HepG2 (cell line): ENCODE data around the gene ITPK1. TPM values are rescaled to one million over a fixed set of nuclear protein-coding genes. Genes with fewer than 3 reads are reported as not detected.

Experiments used
- KDM1A ChIP-seq: IDR thresholded peaks from 2 replicates; pipeline ENCODE4 v1.6.1; 2016; ENCODE audit warnings: missing compliant biosample characterization
- NFIC ChIP-seq: IDR thresholded peaks from 2 replicates; pipeline ENCODE4 v1.6.1; 2012; ENCODE audit warnings: mild to moderate bottlenecking, low read length, inconsistent platforms
- NR2F2 ChIP-seq: IDR thresholded peaks from 2 replicates; pipeline ENCODE4 v1.6.1; 2012; ENCODE audit warnings: low read depth, inconsistent platforms, borderline replicate concordance
- POGK ChIP-seq: sonication (generic); formaldehyde crosslinking; conservative IDR thresholded peaks from 2 replicates; pipeline ENCODE4 v1.8.0; 2022; ENCODE audit warnings: mild to moderate bottlenecking, moderate library complexity, missing genetic modification reagents
- ZBTB42 ChIP-seq: sonication (generic); formaldehyde crosslinking; IDR thresholded peaks from 2 replicates; pipeline ENCODE4 v1.5.0; 2020; ENCODE audit warnings: mild to moderate bottlenecking, missing genetic modification reagents
- ZBTB8A ChIP-seq: sonication (generic); formaldehyde crosslinking; IDR thresholded peaks from 2 replicates; pipeline ENCODE4 v1.4.0; 2020; ENCODE audit warnings: mild to moderate bottlenecking, low read depth, missing genetic modification reagents, borderline replicate concordance
- ZGPAT ChIP-seq: IDR thresholded peaks from 2 replicates; pipeline ENCODE4 v1.6.1; 2016; ENCODE audit warnings: mild to moderate bottlenecking
- ZNF143 ChIP-seq: sonication (generic); formaldehyde crosslinking; IDR thresholded peaks from 2 replicates; pipeline ENCODE4 v1.4.0; 2020; ENCODE audit warnings: missing genetic modification reagents
- ZNF777 ChIP-seq: sonication (generic); formaldehyde crosslinking; IDR thresholded peaks from 2 replicates; pipeline ENCODE4 v1.4.0; 2020; ENCODE audit warnings: missing genetic modification reagents
- polyA plus RNA-seq, 8 experiments: library from polyadenylated mRNA; depleted of rRNA in 3 of 8; stranded (reverse) in 7 of 8; unstranded in 1 of 8; fragments of >200 nt; fragmentation: Illumina TruSeq in 4 of 8; extraction: Trizol in 4 of 8; gene quantifications; 2 replicates each; pipeline versions ENCODE4 v1.2.1 to v1.2.3, GENCODE V29; 2011 to 2016; ENCODE audit warnings: low read depth in 4 of 8, missing spikeins in 1 of 8, mixed read lengths in 1 of 8; ENCODE audit not compliant: insufficient read depth in 1 of 8
- total RNA-seq, 5 experiments: library from RNA; depleted of rRNA; stranded (reverse); fragments of >200 nt; fragmentation: Illumina TruSeq; extraction: Trizol; gene quantifications; 2 replicates each; pipeline ENCODE4 v1.2.3, GENCODE V29; 2016; ENCODE audit warnings: low read depth in 1 of 5
- TF ChIP-seq, protein P1 (sequence below): sonication (generic); formaldehyde crosslinking; IDR thresholded peaks from one replicate; pipeline ENCODE4 v1.5.1; 2020; ENCODE audit warnings: mild to moderate bottlenecking, missing genetic modification reagents; ENCODE audit errors: not compliant biosample characterization
- TF ChIP-seq, protein P2 (sequence below): IDR thresholded peaks from 2 replicates; pipeline ENCODE4 v1.6.1; 2012; ENCODE audit warnings: low read length, improper control_type of control experiment
- TF ChIP-seq, protein P3 (sequence below): sonication (generic); formaldehyde crosslinking; IDR thresholded peaks from 2 replicates; pipeline ENCODE4 v1.5.0; 2020; ENCODE audit warnings: mild to moderate bottlenecking, missing genetic modification reagents, moderate library complexity

Gene ITPK1
- total and polyA plus RNA-seq, 2 of the 13 experiments (the other 11 are each of a cell fraction or from before 2014, with no cell fraction given) = 20.5 to 47.5 TPM

DNA sequence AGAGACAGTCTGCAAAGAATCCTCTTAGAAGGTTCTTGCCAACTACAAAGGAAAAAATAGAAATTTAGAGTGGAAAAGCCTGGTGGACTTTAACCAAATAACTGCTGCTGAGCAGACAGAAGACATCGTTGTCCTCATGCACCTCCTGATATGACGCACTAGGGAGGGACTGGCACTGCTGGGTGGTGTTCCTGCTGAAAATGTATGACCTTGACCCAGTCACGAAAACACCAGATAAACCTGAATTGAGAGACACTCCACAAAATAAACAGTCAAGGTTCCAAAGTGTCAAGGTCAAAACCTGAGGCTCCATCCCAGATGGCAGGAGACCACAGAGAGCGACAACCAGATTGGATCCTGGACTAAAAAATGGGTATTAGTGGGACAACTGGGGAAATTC lies 130.8 kb downstream of the ITPK1 start (continued):
- TF ChIP-seq, protein P1, sequence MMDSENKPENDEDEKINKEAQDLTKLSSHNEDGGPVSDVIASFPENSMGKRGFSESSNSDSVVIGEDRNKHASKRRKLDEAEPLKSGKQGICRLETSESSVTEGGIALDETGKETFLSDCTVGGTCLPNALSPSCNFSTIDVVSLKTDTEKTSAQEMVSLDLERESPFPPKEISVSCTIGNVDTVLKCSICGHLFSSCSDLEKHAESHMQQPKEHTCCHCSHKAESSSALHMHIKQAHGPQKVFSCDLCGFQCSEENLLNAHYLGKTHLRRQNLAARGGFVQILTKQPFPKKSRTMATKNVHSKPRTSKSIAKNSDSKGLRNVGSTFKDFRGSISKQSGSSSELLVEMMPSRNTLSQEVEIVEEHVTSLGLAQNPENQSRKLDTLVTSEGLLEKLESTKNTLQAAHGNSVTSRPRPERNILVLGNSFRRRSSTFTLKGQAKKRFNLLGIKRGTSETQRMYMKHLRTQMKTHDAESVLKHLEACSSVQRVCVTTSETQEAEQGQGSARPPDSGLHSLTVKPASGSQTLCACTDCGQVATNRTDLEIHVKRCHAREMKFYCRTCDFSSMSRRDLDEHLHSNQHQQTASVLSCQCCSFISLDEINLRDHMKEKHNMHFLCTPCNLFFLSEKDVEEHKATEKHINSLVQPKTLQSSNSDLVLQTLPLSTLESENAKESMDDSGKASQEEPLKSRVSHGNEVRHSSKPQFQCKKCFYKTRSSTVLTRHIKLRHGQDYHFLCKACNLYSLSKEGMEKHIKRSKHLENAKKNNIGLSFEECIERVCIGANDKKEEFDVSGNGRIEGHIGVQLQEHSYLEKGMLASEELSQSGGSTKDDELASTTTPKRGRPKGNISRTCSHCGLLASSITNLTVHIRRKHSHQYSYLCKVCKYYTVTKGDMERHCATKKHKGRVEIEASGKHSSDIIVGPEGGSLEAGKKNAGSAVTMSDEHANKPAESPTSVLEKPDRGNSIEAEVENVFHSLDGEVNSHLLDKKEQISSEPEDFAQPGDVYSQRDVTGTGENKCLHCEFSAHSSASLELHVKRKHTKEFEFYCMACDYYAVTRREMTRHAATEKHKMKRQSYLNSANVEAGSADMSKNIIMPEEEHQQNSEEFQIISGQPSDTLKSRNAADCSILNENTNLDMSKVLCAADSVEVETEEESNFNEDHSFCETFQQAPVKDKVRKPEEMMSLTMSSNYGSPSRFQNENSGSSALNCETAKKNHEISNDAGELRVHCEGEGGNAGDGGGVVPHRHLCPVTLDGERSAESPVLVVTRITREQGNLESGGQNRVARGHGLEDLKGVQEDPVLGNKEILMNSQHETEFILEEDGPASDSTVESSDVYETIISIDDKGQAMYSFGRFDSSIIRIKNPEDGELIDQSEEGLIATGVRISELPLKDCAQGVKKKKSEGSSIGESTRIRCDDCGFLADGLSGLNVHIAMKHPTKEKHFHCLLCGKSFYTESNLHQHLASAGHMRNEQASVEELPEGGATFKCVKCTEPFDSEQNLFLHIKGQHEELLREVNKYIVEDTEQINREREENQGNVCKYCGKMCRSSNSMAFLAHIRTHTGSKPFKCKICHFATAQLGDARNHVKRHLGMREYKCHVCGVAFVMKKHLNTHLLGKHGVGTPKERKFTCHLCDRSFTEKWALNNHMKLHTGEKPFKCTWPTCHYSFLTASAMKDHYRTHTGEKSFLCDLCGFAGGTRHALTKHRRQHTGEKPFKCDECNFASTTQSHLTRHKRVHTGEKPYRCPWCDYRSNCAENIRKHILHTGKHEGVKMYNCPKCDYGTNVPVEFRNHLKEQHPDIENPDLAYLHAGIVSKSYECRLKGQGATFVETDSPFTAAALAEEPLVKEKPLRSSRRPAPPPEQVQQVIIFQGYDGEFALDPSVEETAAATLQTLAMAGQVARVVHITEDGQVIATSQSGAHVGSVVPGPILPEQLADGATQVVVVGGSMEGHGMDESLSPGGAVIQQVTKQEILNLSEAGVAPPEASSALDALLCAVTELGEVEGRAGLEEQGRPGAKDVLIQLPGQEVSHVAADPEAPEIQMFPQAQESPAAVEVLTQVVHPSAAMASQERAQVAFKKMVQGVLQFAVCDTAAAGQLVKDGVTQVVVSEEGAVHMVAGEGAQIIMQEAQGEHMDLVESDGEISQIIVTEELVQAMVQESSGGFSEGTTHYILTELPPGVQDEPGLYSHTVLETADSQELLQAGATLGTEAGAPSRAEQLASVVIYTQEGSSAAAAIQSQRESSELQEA (CRISPR knock-in tag) = no peak
- TF ChIP-seq POGK (CRISPR knock-in tag) (no peak; the same call in 1 of the 2 replicates), ZGPAT (CRISPR knock-in tag) (peak; percentile 87), ZNF143 (peak; percentile 35; the same call in 1 of the 2 replicates), ZNF777 (CRISPR knock-in tag) (no peak), NFIC (peak; percentile 89), KDM1A (CRISPR knock-in tag) (peak; percentile 64; the same call in 1 of the 2 replicates), ZBTB8A (CRISPR knock-in tag) (no peak), ZBTB42 (0 out of 2 replicates have a peak, but pooled peaks have one; percentile 62), NR2F2 (peak; percentile 93)
- TF ChIP-seq, protein P2, sequence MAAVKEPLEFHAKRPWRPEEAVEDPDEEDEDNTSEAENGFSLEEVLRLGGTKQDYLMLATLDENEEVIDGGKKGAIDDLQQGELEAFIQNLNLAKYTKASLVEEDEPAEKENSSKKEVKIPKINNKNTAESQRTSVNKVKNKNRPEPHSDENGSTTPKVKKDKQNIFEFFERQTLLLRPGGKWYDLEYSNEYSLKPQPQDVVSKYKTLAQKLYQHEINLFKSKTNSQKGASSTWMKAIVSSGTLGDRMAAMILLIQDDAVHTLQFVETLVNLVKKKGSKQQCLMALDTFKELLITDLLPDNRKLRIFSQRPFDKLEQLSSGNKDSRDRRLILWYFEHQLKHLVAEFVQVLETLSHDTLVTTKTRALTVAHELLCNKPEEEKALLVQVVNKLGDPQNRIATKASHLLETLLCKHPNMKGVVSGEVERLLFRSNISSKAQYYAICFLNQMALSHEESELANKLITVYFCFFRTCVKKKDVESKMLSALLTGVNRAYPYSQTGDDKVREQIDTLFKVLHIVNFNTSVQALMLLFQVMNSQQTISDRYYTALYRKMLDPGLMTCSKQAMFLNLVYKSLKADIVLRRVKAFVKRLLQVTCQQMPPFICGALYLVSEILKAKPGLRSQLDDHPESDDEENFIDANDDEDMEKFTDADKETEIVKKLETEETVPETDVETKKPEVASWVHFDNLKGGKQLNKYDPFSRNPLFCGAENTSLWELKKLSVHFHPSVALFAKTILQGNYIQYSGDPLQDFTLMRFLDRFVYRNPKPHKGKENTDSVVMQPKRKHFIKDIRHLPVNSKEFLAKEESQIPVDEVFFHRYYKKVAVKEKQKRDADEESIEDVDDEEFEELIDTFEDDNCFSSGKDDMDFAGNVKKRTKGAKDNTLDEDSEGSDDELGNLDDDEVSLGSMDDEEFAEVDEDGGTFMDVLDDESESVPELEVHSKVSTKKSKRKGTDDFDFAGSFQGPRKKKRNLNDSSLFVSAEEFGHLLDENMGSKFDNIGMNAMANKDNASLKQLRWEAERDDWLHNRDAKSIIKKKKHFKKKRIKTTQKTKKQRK = no peak
- TF ChIP-seq, protein P3, sequence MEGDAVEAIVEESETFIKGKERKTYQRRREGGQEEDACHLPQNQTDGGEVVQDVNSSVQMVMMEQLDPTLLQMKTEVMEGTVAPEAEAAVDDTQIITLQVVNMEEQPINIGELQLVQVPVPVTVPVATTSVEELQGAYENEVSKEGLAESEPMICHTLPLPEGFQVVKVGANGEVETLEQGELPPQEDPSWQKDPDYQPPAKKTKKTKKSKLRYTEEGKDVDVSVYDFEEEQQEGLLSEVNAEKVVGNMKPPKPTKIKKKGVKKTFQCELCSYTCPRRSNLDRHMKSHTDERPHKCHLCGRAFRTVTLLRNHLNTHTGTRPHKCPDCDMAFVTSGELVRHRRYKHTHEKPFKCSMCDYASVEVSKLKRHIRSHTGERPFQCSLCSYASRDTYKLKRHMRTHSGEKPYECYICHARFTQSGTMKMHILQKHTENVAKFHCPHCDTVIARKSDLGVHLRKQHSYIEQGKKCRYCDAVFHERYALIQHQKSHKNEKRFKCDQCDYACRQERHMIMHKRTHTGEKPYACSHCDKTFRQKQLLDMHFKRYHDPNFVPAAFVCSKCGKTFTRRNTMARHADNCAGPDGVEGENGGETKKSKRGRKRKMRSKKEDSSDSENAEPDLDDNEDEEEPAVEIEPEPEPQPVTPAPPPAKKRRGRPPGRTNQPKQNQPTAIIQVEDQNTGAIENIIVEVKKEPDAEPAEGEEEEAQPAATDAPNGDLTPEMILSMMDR (CRISPR knock-in tag) = no peak
